GM19372 (cell line): Measurements from ENCODE around the gene UBE2E1.
"Not testable (repeated sequence)": the region's sequence is repeated elsewhere in the genome, so short reads cannot be mapped to it uniquely, and the experiment has no call there.

ENCODE experiments used
- ATAC-seq: cut with Tn5 transposase; IDR thresholded peaks from one replicate; pipeline ENCODE4 v1.9.1; 2021; ENCODE audit warnings: mild to moderate bottlenecking, low read depth, moderate library complexity; ENCODE audit not compliant: unreplicated experiment

UBE2E1 gene

GRCh38 chr3:23837691-23838090 lies 31.9 kb downstream of the UBE2E1 start:
- ATAC-seq: peak; percentile 50

GRCh38 chr3:23840521-23840920 lies 34.8 kb downstream of the UBE2E1 start:
- no peak for ATAC-seq

- ATAC-seq: no peak
These were observed 38.1 kb downstream of the UBE2E1 start for GRCh38 chr3:23843869-23844268.

GRCh38 chr3:23845326-23846216 lies 39.8 kb downstream of the UBE2E1 start:
- ATAC-seq: no peak

GRCh38 chr3:23849462-23849861 lies 43.7 kb downstream of the UBE2E1 start:
- not testable (repeated sequence) for ATAC-seq

- ATAC-seq: no peak
These were observed 50.5 kb downstream of the UBE2E1 start for GRCh38 chr3:23856286-23856685.

- no peak for ATAC-seq
These were observed 53.4 kb downstream of the UBE2E1 start for GRCh38 chr3:23859012-23859743.

- ATAC-seq: no peak
These were observed 54.2 kb downstream of the UBE2E1 start for GRCh38 chr3:23859839-23860382.

GRCh38 chr3:23861689-23862088 lies 55.9 kb downstream of the UBE2E1 start:
- no peak for ATAC-seq

GRCh38 chr3:23863060-23863459 lies 57.3 kb downstream of the UBE2E1 start:
- no peak for ATAC-seq

- ATAC-seq: no peak
These were observed 59.2 kb downstream of the UBE2E1 start for GRCh38 chr3:23864931-23865330.

GRCh38 chr3:23865595-23866396 lies 60.0 kb downstream of the UBE2E1 start:
- peak; percentile 82 for ATAC-seq

GRCh38 chr3:23867400-23867799 lies 61.6 kb downstream of the UBE2E1 start:
- no peak for ATAC-seq

GRCh38 chr3:23867838-23868237 lies 62.1 kb downstream of the UBE2E1 start:
- ATAC-seq: no peak

GRCh38 chr3:23869977-23870662 lies 64.4 kb downstream of the UBE2E1 start:
- no peak for ATAC-seq

GRCh38 chr3:23870663-23871043 lies 64.9 kb downstream of the UBE2E1 start:
- not testable (repeated sequence) for ATAC-seq

GRCh38 chr3:23871361-23871760 lies 65.6 kb downstream of the UBE2E1 start:
- ATAC-seq: not testable (repeated sequence)

GRCh38 chr3:23872330-23872729 lies 66.6 kb downstream of the UBE2E1 start:
- no peak for ATAC-seq

GRCh38 chr3:23873941-23874340 lies 68.2 kb downstream of the UBE2E1 start:
- ATAC-seq: no peak
